DND-41 (cell line): ENCODE measurements around the gene CFAP251.

ENCODE experiments used
- ATAC-seq: fragments of 200-7000 bp; cut with Tn5 transposase; 3 replicates; pipeline ENCODE4 v1.9.1; 2021; ENCODE audit warnings: low read depth; ENCODE audit not compliant: insufficient read depth
- DNase-seq: peaks from one replicate; pipeline ENCODE4 v3.0.0-alpha.2; 2020
- H2AFZ ChIP-seq: 2 replicates; pipeline ENCODE4 v1.6.0; 2012; ENCODE audit warnings: low read depth, low read length
- H3K27ac ChIP-seq: 2 replicates; pipeline ENCODE4 v1.5.1; 2012; ENCODE audit warnings: low read length, inconsistent platforms
- H3K27me3 ChIP-seq: fragments of 200-600 bp; sonication (generic); 2 replicates; pipeline ENCODE4 v1.6.0; 2012; ENCODE audit warnings: low read length, mild to moderate bottlenecking, inconsistent platforms; ENCODE audit not compliant: insufficient read depth, poor library complexity
- H3K36me3 ChIP-seq: 2 replicates; pipeline ENCODE4 v1.5.1; 2012; ENCODE audit warnings: low read length, inconsistent platforms; ENCODE audit not compliant: insufficient read depth
- H3K4me1 ChIP-seq: 2 replicates; pipeline ENCODE4 v1.5.1; 2012; ENCODE audit warnings: mild to moderate bottlenecking, low read length; ENCODE audit not compliant: insufficient read depth
- H3K4me2 ChIP-seq: 2 replicates; pipeline ENCODE4 v1.6.0; 2012; ENCODE audit warnings: mild to moderate bottlenecking, moderate library complexity, low read length, inconsistent platforms; ENCODE audit not compliant: insufficient read depth
- H3K4me3 ChIP-seq, 2 experiments: fragments of 200-600 bp in 1 of 2; shearing (Covaris generic) in 1 of 2; 2 replicates each; pipeline ENCODE4 v1.5.1; 2012 to 2016; ENCODE audit warnings: inconsistent platforms in 2 of 2, low read length in 2 of 2, mild to moderate bottlenecking in 2 of 2, low read depth in 1 of 2, moderate library complexity in 1 of 2
- H3K79me2 ChIP-seq: 2 replicates; pipeline ENCODE4 v1.6.0; 2012; ENCODE audit warnings: low read length, inconsistent platforms; ENCODE audit not compliant: insufficient read depth
- H3K9ac ChIP-seq: 2 replicates; pipeline ENCODE4 v1.6.0; 2012; ENCODE audit warnings: low read depth, mild to moderate bottlenecking, inconsistent platforms, low read length, moderate library complexity
- H3K9me3 ChIP-seq: 2 replicates; pipeline ENCODE4 v1.5.1; 2012; ENCODE audit warnings: low read length, moderate library complexity, mild to moderate bottlenecking, inconsistent platforms; ENCODE audit not compliant: insufficient read depth, severe bottlenecking
- H4K20me1 ChIP-seq: 2 replicates; pipeline ENCODE4 v1.6.0; 2012; ENCODE audit warnings: low read length; ENCODE audit not compliant: insufficient read depth
- CTCF ChIP-seq: IDR thresholded peaks from 2 replicates; pipeline ENCODE4 v1.5.1; 2012; ENCODE audit warnings: borderline replicate concordance, low read length, moderate library complexity, mild to moderate bottlenecking; ENCODE audit not compliant: poor library complexity, severe bottlenecking; ENCODE audit errors: extremely low read depth
- EZH2 ChIP-seq: IDR thresholded peaks from 3 replicates; pipeline ENCODE4 v1.6.1; 2012; ENCODE audit warnings: borderline replicate concordance, low read depth, mild to moderate bottlenecking, moderate library complexity, low read length, inconsistent platforms; ENCODE audit not compliant: severe bottlenecking

Gene CFAP251

DNA sequence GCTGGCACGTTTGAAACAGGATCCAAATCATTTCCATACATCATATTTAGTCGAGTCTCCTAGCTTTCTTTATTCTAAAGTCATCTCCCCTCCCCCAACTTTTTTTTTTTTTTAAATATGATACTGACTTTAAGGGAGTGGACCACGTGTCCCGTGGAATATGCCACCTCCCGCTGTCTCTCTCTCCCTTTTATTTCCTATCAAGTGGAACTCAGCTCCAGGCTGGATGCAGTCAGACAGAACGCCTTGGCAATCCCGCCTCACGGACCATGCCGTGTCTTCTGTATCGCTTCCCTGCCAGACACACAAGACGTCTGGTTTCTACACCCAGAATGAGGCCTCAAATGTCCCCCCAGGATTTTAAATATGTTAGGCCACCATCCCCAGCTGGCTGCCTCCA lies 124.5 kb downstream of the CFAP251 start:
- TF ChIP-seq EZH2: no peak
- Histone ChIP-seq H3K4me2 (no peak overlapping the region), H3K4me3 (no peak overlapping the region), H3K9ac (no peak overlapping the region), H2AFZ (no peak overlapping the region), H3K4me1 (no peaks in the 10 kb centered on the region), H3K27ac (no peak overlapping the region), H3K27me3 (no peaks in the 10 kb centered on the region), H3K36me3 (peaks cover 81% of the 10 kb centered on the region), H4K20me1 (peaks cover 16% of the 10 kb centered on the region; the same call in 1 of the 2 replicates), H3K9me3 (no peaks in the 10 kb centered on the region), H3K79me2 (peaks cover 38% of the 10 kb centered on the region)
- ATAC-seq (no peak), DNase-seq (no peak)

GRCh38 chr12:122043476-122043875 lies 125.1 kb downstream of the CFAP251 start:
- Histone ChIP-seq H3K4me1 (no peaks in the 10 kb centered on the region), H3K27ac (no peak overlapping the region), H3K9ac (no peak overlapping the region), H4K20me1 (peaks cover 15% of the 10 kb centered on the region; the same call in 1 of the 2 replicates), H3K36me3 (peaks cover 85% of the 10 kb centered on the region), H3K4me2 (no peak overlapping the region), H3K9me3 (no peaks in the 10 kb centered on the region), H3K4me3 (no peak overlapping the region), H2AFZ (no peak overlapping the region), H3K27me3 (no peaks in the 10 kb centered on the region), H3K79me2 (peaks cover 36% of the 10 kb centered on the region)
- ATAC-seq (no peak), DNase-seq (no peak)
- TF ChIP-seq EZH2: no peak
- TF ChIP-seq CTCF: no peak

GRCh38 chr12:122045262-122045661 lies 126.9 kb downstream of the CFAP251 start:
- Histone ChIP-seq H3K4me1 (no peaks in the 10 kb centered on the region), H3K27me3 (no peaks in the 10 kb centered on the region), H3K36me3 (peaks cover 86% of the 10 kb centered on the region), H3K4me2 (no peak overlapping the region), H4K20me1 (peaks cover 19% of the 10 kb centered on the region; the same call in 1 of the 2 replicates), H3K4me3 (no peak overlapping the region), H3K27ac (no peak overlapping the region), H3K9ac (no peak overlapping the region), H2AFZ (no peak overlapping the region), H3K79me2 (peaks cover 30% of the 10 kb centered on the region), H3K9me3 (no peaks in the 10 kb centered on the region)
- DNase-seq (no peak), ATAC-seq (no peak)
- TF ChIP-seq EZH2: no peak
- TF ChIP-seq CTCF: no peak

GRCh38 chr12:122046145-122046544 lies 127.8 kb downstream of the CFAP251 start:
- Histone ChIP-seq H3K4me3 (no peak overlapping the region), H3K27ac (no peak overlapping the region), H3K36me3 (peaks cover 86% of the 10 kb centered on the region), H3K27me3 (no peaks in the 10 kb centered on the region), H2AFZ (no peak overlapping the region), H3K9ac (no peak overlapping the region), H3K79me2 (peaks cover 26% of the 10 kb centered on the region), H4K20me1 (peaks cover 16% of the 10 kb centered on the region), H3K4me1 (no peaks in the 10 kb centered on the region), H3K9me3 (no peaks in the 10 kb centered on the region), H3K4me2 (no peak overlapping the region)
- TF ChIP-seq CTCF: no peak
- no peak for TF ChIP-seq EZH2
- ATAC-seq (no peak), DNase-seq (no peak)
